ENCODE results near the gene SLC24A3.

The SLC24A3 gene

GRCh38 chr20:19692100-19692499, 479.7 kb downstream of the SLC24A3 start:
- in situ Hi-C loops (cut with HindIII; ENCODE audit: low sequenced_read_pairs) = no loop called here

GRCh38 chr20:19692685-19693119, 480.3 kb downstream of the SLC24A3 start:
- in situ Hi-C loops (cut with HindIII; ENCODE audit: low sequenced_read_pairs) = no loop called here

- in situ Hi-C loops (cut with HindIII; ENCODE audit: low sequenced_read_pairs) = no loop called here
Observed at GRCh38 chr20:19693508-19693907, 481.1 kb downstream of the SLC24A3 start.

- in situ Hi-C loops (cut with HindIII; ENCODE audit: low sequenced_read_pairs) = no loop called here
Observed at GRCh38 chr20:19695081-19695480, 482.6 kb downstream of the SLC24A3 start.

GRCh38 chr20:19696620-19697019, 484.2 kb downstream of the SLC24A3 start:
- in situ Hi-C loops (cut with HindIII; ENCODE audit: low sequenced_read_pairs) = no loop called here

GRCh38 chr20:19697415-19697814, 485.0 kb downstream of the SLC24A3 start:
- in situ Hi-C loops (cut with HindIII; ENCODE audit: low sequenced_read_pairs) = no loop called here

- in situ Hi-C loops (cut with HindIII; ENCODE audit: low sequenced_read_pairs) = no loop called here
Observed at GRCh38 chr20:19699180-19699971, 486.9 kb downstream of the SLC24A3 start.

GRCh38 chr20:19701429-19701828, 489.0 kb downstream of the SLC24A3 start:
- in situ Hi-C loops (cut with HindIII; ENCODE audit: low sequenced_read_pairs) = no loop called here

GRCh38 chr20:19706463-19706862, 494.0 kb downstream of the SLC24A3 start:
- in situ Hi-C loops (cut with HindIII; ENCODE audit: low sequenced_read_pairs) = no loop called here

- in situ Hi-C loops (cut with HindIII; ENCODE audit: low sequenced_read_pairs) = no loop called here
Observed at GRCh38 chr20:19709635-19710335, 497.3 kb downstream of the SLC24A3 start.

GRCh38 chr20:19710336-19711120, 498.1 kb downstream of the SLC24A3 start:
- in situ Hi-C loops (cut with HindIII; ENCODE audit: low sequenced_read_pairs) = no loop called here

- in situ Hi-C loops (cut with HindIII; ENCODE audit: low sequenced_read_pairs) = no loop called here
Observed at GRCh38 chr20:19711126-19711525, 498.7 kb downstream of the SLC24A3 start.

- in situ Hi-C loops (cut with HindIII; ENCODE audit: low sequenced_read_pairs) = no loop called here
Observed at GRCh38 chr20:19712721-19713260, 500.3 kb downstream of the SLC24A3 start.

- in situ Hi-C loops (cut with HindIII; ENCODE audit: low sequenced_read_pairs) = no loop called here
Observed at GRCh38 chr20:19713822-19714578, 501.6 kb downstream of the SLC24A3 start.

- in situ Hi-C loops (cut with HindIII; ENCODE audit: low sequenced_read_pairs) = no loop called here
Observed at GRCh38 chr20:19714579-19714840, 502.1 kb downstream of the SLC24A3 start.

- in situ Hi-C loops (cut with HindIII; ENCODE audit: low sequenced_read_pairs) = no loop called here
Observed at GRCh38 chr20:19715986-19716385, 503.5 kb downstream of the SLC24A3 start.

- in situ Hi-C loops (cut with HindIII; ENCODE audit: low sequenced_read_pairs) = no loop called here
Observed at GRCh38 chr20:19718880-19719279, 506.4 kb downstream of the SLC24A3 start.

GRCh38 chr20:19720991-19721390, 508.5 kb downstream of the SLC24A3 start:
- in situ Hi-C loops (cut with HindIII; ENCODE audit: low sequenced_read_pairs) = no loop called here

GRCh38 chr20:19723051-19723450, 510.6 kb downstream of the SLC24A3 start:
- in situ Hi-C loops (cut with HindIII; ENCODE audit: low sequenced_read_pairs) = no loop called here

GRCh38 chr20:19723813-19724430, 511.5 kb downstream of the SLC24A3 start:
- in situ Hi-C loops (cut with HindIII; ENCODE audit: low sequenced_read_pairs) = no loop called here
